VCaP (cell line): ENCODE measurements around the gene SYT1.

ENCODE experiments used
- H3K27ac ChIP-seq: fragments of 450-650 bp; 2 replicates; pipeline ENCODE4 v1.5.1; 2017
- CTCF ChIP-seq: fragments of 450-650 bp; conservative IDR thresholded peaks from 2 replicates; pipeline ENCODE4 v1.5.1; 2017; ENCODE audit warnings: mild to moderate bottlenecking, moderate library complexity

The SYT1 gene

GRCh38 chr12:79140711-79141110, 276.1 kb downstream of the SYT1 start:
- no peak for TF ChIP-seq CTCF

DNA sequence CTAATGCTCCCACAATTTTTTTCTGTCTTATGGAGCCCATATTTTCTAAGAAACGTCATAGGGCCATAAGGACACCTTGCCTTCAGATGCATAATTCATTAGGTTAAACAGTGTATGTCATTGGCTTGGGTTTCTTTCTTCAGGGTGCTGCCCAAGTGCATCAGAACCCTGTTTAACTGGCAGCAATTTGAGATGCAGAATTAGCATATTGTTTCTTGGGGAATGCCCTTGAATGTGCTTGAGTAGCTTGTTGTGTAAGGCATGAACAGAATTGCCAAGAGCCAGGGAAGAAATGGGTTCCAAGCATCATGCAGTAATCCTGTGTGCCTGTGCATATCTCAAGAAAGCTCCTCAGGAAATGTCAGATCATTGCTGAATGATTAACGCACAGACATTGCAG, 277.2 kb downstream of the SYT1 start:
- no peak for TF ChIP-seq CTCF
- H3K27ac ChIP-seq, result no peak overlapping the region

More at GRCh38 chr12:79140711-79141110, 276.1 kb downstream of the SYT1 start:
- no peak overlapping the region for H3K27ac ChIP-seq

GRCh38 chr12:79143803-79144202, 279.2 kb downstream of the SYT1 start:
- TF ChIP-seq CTCF, result no peak
- H3K27ac ChIP-seq, result no peak overlapping the region

GRCh38 chr12:79151956-79152355, 287.4 kb downstream of the SYT1 start:
- H3K27ac ChIP-seq, result no peak overlapping the region
- no peak for TF ChIP-seq CTCF

- TF ChIP-seq CTCF, result no peak
- H3K27ac ChIP-seq, result no peak overlapping the region
Measured at GRCh38 chr12:79155683-79156082, 291.1 kb downstream of the SYT1 start.

DNA sequence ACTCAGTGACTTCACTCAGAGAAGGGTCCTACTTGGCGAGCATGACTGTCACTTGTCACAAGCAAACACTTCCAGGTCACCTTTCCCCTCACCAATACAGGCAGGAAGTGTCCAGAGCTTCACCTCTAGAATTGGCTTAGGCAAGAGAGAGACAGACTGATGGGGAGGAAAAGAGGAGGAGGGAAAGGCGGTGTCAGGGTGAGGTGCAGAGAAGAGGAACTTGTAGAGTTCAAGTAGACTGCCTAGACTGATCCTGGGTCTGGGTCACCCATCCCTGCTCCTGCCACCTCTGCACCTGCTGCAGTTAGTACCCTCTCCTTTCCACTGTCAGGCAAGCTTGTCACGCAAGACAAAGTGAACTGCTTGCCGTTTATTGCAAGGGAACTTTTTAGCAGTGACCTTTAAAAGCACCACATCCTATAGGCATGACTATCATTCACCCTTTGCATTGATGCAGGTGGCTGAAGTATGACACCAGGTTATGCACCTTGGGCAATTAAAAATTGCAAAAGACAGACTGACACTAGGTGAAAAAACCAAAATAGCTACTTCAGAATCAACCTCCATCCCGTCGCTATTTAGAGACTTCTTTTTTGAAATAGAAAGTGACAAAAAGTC, 292.4 kb downstream of the SYT1 start:
- TF ChIP-seq CTCF, result no peak
- no peak overlapping the region for H3K27ac ChIP-seq

GRCh38 chr12:79161249-79161934, 296.8 kb downstream of the SYT1 start:
- H3K27ac ChIP-seq, result no peak overlapping the region
- no peak for TF ChIP-seq CTCF
